ENCODE measurements around the gene DAPK2. TPM values are rescaled to one million over a fixed set of nuclear protein-coding genes. Genes with fewer than 3 reads are reported as not detected.

The DAPK2 gene
- total and polyA plus RNA-seq, 2 experiments from 2014 or later, result 5.8 to 7.5 TPM

- TF ChIP-seq EZH2 (IDR thresholded peaks at IDR 0.05; ENCODE audit: insufficient read depth, poor library complexity, severe bottlenecking) (no peak), EZH2phosphoT487 (IDR thresholded peaks at IDR 0.05; ENCODE audit: insufficient read depth, low read depth) (no peak)
- Histone ChIP-seq H3K79me2 (ENCODE audit: insufficient read depth) (no peaks in the 10 kb centered on the region), H3K27me3 (replicated peaks; ENCODE audit: insufficient read depth) (no peaks in the 10 kb centered on the region), H3K9me2 (ENCODE audit: insufficient read depth) (no peaks in the 10 kb centered on the region), H3K4me3 (no peak overlapping the region), H3K27ac (no peak overlapping the region), H3F3A (ENCODE audit: insufficient read depth) (peaks cover 22% of the 10 kb centered on the region), H3K36me3 (ENCODE audit: low read depth) (no peaks in the 10 kb centered on the region), H2AFZ (no peak overlapping the region), H3K9ac (no peak overlapping the region), H3K4me1 (ENCODE audit: insufficient read depth) (peaks cover 32% of the 10 kb centered on the region), H3K9me3 (ENCODE audit: low read depth) (no peaks in the 10 kb centered on the region), H3K4me2 (ENCODE audit: unreplicated experiment) (no peak overlapping the region), H4K20me1 (ENCODE audit: insufficient read depth) (no peaks in the 10 kb centered on the region)
- DNase-seq, result no peak
- in situ Hi-C loops (cut with MboI), result no loop called here
- WGBS, 2 experiments (ENCODE audit: low coverage in 1 of 2, low lambda C conversion rate in 2 of 2, missing lambda C conversion rate in 2 of 2), result 79 to 82% methylated on average over 3 of the region's 3 CpGs
Measured at GRCh38 chr15:64006642-64007041, 39.6 kb downstream of the DAPK2 start.

DNA sequence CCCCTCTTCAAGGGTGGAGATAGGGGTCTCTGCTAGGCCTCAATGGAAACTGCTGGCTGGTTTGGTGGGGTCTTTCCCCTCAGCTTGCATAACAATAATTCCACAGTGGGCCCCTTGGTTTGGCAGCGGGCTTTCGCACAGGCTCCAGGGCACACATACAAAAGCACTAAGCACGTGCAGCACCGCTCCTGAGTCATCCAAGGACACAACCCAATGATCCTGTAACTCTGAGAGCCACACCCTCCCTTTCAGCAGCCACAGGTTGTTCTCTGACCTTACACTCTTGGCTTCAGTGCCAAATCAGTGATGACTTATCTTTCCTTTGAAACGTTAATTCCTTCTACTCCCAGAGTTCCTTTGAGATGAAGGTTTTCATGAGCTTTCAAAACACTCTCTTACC, 41.7 kb downstream of the DAPK2 start:
- no peak overlapping the region for H3K27ac ChIP-seq
- TF ChIP-seq EZH2phosphoT487 (IDR thresholded peaks at IDR 0.05; ENCODE audit: insufficient read depth, low read depth) (no peak), EZH2 (IDR thresholded peaks at IDR 0.05; ENCODE audit: insufficient read depth, poor library complexity, severe bottlenecking) (no peak)
- no peaks in the 10 kb centered on the region for H3K9me3 ChIP-seq (ENCODE audit: low read depth)
- H3K27me3 ChIP-seq (replicated peaks; ENCODE audit: insufficient read depth), result no peaks in the 10 kb centered on the region
- H4K20me1 ChIP-seq (ENCODE audit: insufficient read depth), result no peaks in the 10 kb centered on the region
- WGBS, 2 experiments (ENCODE audit: low coverage in 1 of 2, low lambda C conversion rate in 2 of 2, missing lambda C conversion rate in 2 of 2), result 80 to 87% methylated on average over 5 of the region's 5 CpGs
- peak; percentile 43 for DNase-seq
- no peak overlapping the region for H3K9ac ChIP-seq
- H3K4me1 ChIP-seq (ENCODE audit: insufficient read depth), result peaks cover 24% of the 10 kb centered on the region
- no peak overlapping the region for H3K4me3 ChIP-seq
- in situ Hi-C loops (cut with MboI), result no loop called here
- H3F3A ChIP-seq (ENCODE audit: insufficient read depth), result peaks cover 11% of the 10 kb centered on the region
- H3K9me2 ChIP-seq (ENCODE audit: insufficient read depth), result no peaks in the 10 kb centered on the region
- no peaks in the 10 kb centered on the region for H3K79me2 ChIP-seq (ENCODE audit: insufficient read depth)
- no peak overlapping the region for H2AFZ ChIP-seq
- H3K4me2 ChIP-seq (ENCODE audit: unreplicated experiment), result no peak overlapping the region
- no peaks in the 10 kb centered on the region for H3K36me3 ChIP-seq (ENCODE audit: low read depth)

DNA sequence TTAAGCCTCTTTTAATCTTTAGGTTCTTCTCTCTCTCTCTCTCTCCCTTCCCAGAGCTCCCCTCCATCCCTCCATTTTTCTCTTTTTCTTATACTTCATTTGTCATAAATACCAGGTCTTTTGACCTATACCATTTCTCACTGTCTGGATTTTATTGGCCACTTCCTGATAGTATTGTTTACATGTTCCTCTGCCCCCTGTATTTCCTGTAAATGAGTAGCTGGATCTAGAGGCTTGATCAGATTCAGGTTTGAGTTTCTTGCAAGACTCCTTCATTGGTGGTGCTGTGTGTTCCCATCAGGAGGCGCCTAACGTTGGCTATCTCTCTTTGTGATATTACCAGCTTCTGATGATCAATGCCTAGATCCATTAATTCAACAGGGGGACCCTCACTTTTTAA, 42.2 kb downstream of the DAPK2 start:
- Histone ChIP-seq H3K36me3 (ENCODE audit: low read depth) (no peaks in the 10 kb centered on the region), H3F3A (ENCODE audit: insufficient read depth) (peaks cover 7% of the 10 kb centered on the region; the same call in 1 of the 2 replicates), H3K4me3 (no peak overlapping the region), H3K9me2 (ENCODE audit: insufficient read depth) (no peaks in the 10 kb centered on the region), H2AFZ (no peak overlapping the region), H3K27me3 (replicated peaks; ENCODE audit: insufficient read depth) (no peaks in the 10 kb centered on the region), H3K9ac (no peak overlapping the region), H3K4me1 (ENCODE audit: insufficient read depth) (peaks cover 24% of the 10 kb centered on the region), H3K27ac (no peak overlapping the region), H4K20me1 (ENCODE audit: insufficient read depth) (no peaks in the 10 kb centered on the region), H3K79me2 (ENCODE audit: insufficient read depth) (no peaks in the 10 kb centered on the region), H3K9me3 (ENCODE audit: low read depth) (no peaks in the 10 kb centered on the region), H3K4me2 (ENCODE audit: unreplicated experiment) (no peak overlapping the region)
- no peak for DNase-seq
- TF ChIP-seq EZH2 (IDR thresholded peaks at IDR 0.05; ENCODE audit: insufficient read depth, poor library complexity, severe bottlenecking), result no peak
- no peak for TF ChIP-seq EZH2phosphoT487 (IDR thresholded peaks at IDR 0.05; ENCODE audit: insufficient read depth, low read depth)
- in situ Hi-C loops (cut with MboI), result no loop called here
- 88 to 93% methylated on average over 2 of the region's 2 CpGs for WGBS, 2 experiments (ENCODE audit: low coverage in 1 of 2, low lambda C conversion rate in 2 of 2, missing lambda C conversion rate in 2 of 2)

GRCh38 chr15:64003182-64003581, 43.1 kb downstream of the DAPK2 start:
- WGBS, 2 experiments (ENCODE audit: low coverage in 1 of 2, low lambda C conversion rate in 2 of 2, missing lambda C conversion rate in 2 of 2), result 82 to 84% methylated on average over 4 of the region's 4 CpGs
- Histone ChIP-seq H4K20me1 (ENCODE audit: insufficient read depth) (no peaks in the 10 kb centered on the region), H3K27me3 (replicated peaks; ENCODE audit: insufficient read depth) (no peaks in the 10 kb centered on the region), H3K9me2 (ENCODE audit: insufficient read depth) (no peaks in the 10 kb centered on the region), H3K4me3 (no peak overlapping the region), H3K79me2 (ENCODE audit: insufficient read depth) (no peaks in the 10 kb centered on the region), H3K9ac (no peak overlapping the region), H3K9me3 (ENCODE audit: low read depth) (no peaks in the 10 kb centered on the region), H3K4me2 (ENCODE audit: unreplicated experiment) (no peak overlapping the region), H3K27ac (no peak overlapping the region), H2AFZ (no peak overlapping the region), H3K36me3 (ENCODE audit: low read depth) (no peaks in the 10 kb centered on the region), H3F3A (ENCODE audit: insufficient read depth) (peaks cover 7% of the 10 kb centered on the region; the same call in 1 of the 2 replicates), H3K4me1 (ENCODE audit: insufficient read depth) (peaks cover 29% of the 10 kb centered on the region)
- in situ Hi-C loops (cut with MboI), result no loop called here
- DNase-seq, result no peak
- TF ChIP-seq EZH2 (IDR thresholded peaks at IDR 0.05; ENCODE audit: insufficient read depth, poor library complexity, severe bottlenecking) (no peak), EZH2phosphoT487 (IDR thresholded peaks at IDR 0.05; ENCODE audit: insufficient read depth, low read depth) (no peak)

DNA sequence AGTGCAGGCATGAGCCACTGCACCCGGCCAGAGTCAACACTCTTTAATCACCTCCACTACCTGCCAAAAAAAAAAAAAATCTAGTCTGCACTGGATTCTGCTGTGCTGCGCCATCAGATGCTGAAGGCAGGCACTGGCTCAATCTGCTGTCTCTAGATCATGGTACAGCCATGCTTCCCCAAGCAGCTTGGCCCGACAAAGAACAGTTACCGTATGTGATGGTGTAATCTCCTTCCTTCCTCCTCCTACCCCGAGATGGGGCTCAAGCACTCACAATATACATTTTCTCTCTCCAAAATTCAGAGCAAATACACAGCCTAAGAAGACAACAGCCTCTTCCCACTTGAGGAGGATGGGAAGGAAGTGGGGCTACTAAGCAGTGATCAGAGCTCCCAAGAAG, 45.1 kb downstream of the DAPK2 start:
- Histone ChIP-seq H3K36me3 (ENCODE audit: low read depth) (no peaks in the 10 kb centered on the region), H3K9me3 (ENCODE audit: low read depth) (no peaks in the 10 kb centered on the region), H4K20me1 (ENCODE audit: insufficient read depth) (no peaks in the 10 kb centered on the region), H3K27ac (no peak overlapping the region), H3K9me2 (ENCODE audit: insufficient read depth) (no peaks in the 10 kb centered on the region), H3K4me2 (ENCODE audit: unreplicated experiment) (no peak overlapping the region), H3K27me3 (replicated peaks; ENCODE audit: insufficient read depth) (no peaks in the 10 kb centered on the region), H3K4me1 (ENCODE audit: insufficient read depth) (peaks cover 38% of the 10 kb centered on the region), H3K9ac (no peak overlapping the region), H3K79me2 (ENCODE audit: insufficient read depth) (no peaks in the 10 kb centered on the region), H2AFZ (no peak overlapping the region), H3F3A (ENCODE audit: insufficient read depth) (peaks cover 14% of the 10 kb centered on the region), H3K4me3 (no peak overlapping the region)
- no peak for DNase-seq
- in situ Hi-C loops (cut with MboI), result no loop called here
- 79 to 81% methylated on average over 5 of the region's 5 CpGs for WGBS, 2 experiments (ENCODE audit: low coverage in 1 of 2, low lambda C conversion rate in 2 of 2, missing lambda C conversion rate in 2 of 2)
- no peak for TF ChIP-seq EZH2 (IDR thresholded peaks at IDR 0.05; ENCODE audit: insufficient read depth, poor library complexity, severe bottlenecking)
- no peak for TF ChIP-seq EZH2phosphoT487 (IDR thresholded peaks at IDR 0.05; ENCODE audit: insufficient read depth, low read depth)

Measured in GM23248 (cell line).